RWPE1 (cell line): ENCODE data around the gene MYLK4.

Experiments used
- CTCF ChIA-PET: fragments of 350-600 bp; sonication (Branson Sonifier 250); formaldehyde crosslinking; extraction: SDS; loops from one replicate; lab custom pipeline; 2021; lab: Yijun Ruan, JAX
- POLR2A ChIA-PET: fragments of 400-600 bp; formaldehyde crosslinking; extraction: SDS; loops from one replicate; lab custom pipeline; 2020; ENCODE audit warnings: antibody characterized with exemption; ENCODE audit not compliant: low non-redundant PET; lab: Yijun Ruan, JAX
- DNase-seq: peaks from one replicate; pipeline ENCODE4 v3.0.0; 2012; ENCODE audit warnings: low spot score
- H3K27ac ChIP-seq: fragments of 450-650 bp; 2 replicates; pipeline ENCODE4 v1.5.1; 2017
- CTCF ChIP-seq: fragments of 450-650 bp; conservative IDR thresholded peaks from 2 replicates; pipeline ENCODE4 v1.5.1; 2017; ENCODE audit warnings: low read depth, mild to moderate bottlenecking

MYLK4 gene

GRCh38 chr6:2748183-2748582 is 2.5 kb downstream of the MYLK4 start:
- no peak for TF ChIP-seq CTCF
- H3K27ac ChIP-seq: no peak overlapping the region
- CTCF ChIA-PET: interaction anchor here (0.6 kb wide), 1 partner anchor 10 kb away, joined by 4 read pairs; no protein-coding TSS in a partner anchor
- POLR2A ChIA-PET: no interaction called here
- DNase-seq: no peak

GRCh38 chr6:2746557-2747061 is 4.1 kb downstream of the MYLK4 start:
- no peak for TF ChIP-seq CTCF
- no peak for DNase-seq
- ChIA-PET POLR2A (no interaction called here), CTCF (interaction anchor here (1.6 kb wide), 1 partner anchor 8 kb away, joined by 5 read pairs; no protein-coding TSS in a partner anchor)
- no peak overlapping the region for H3K27ac ChIP-seq

GRCh38 chr6:2745246-2745645 is 5.5 kb downstream of the MYLK4 start:
- no peak for TF ChIP-seq CTCF
- no peak for DNase-seq
- ChIA-PET POLR2A (no interaction called here), CTCF (no interaction called here)
- H3K27ac ChIP-seq: no peak overlapping the region

- CTCF ChIA-PET: no interaction called here
- POLR2A ChIA-PET: no interaction called here
- DNase-seq: no peak
- H3K27ac ChIP-seq: no peak overlapping the region
- no peak for TF ChIP-seq CTCF
Observed at GRCh38 chr6:2744778-2745177, 5.9 kb downstream of the MYLK4 start.

- peak; percentile 34 for TF ChIP-seq CTCF
- no peak overlapping the region for H3K27ac ChIP-seq
- CTCF ChIA-PET: no interaction called here
- POLR2A ChIA-PET: no interaction called here
- DNase-seq: peak; percentile 23
Observed at GRCh38 chr6:2744209-2744771, 6.4 kb downstream of the MYLK4 start.

- DNase-seq: no peak
- H3K27ac ChIP-seq: no peak overlapping the region
- POLR2A ChIA-PET: no interaction called here
- no peak for TF ChIP-seq CTCF
- CTCF ChIA-PET: interaction anchor here (0.7 kb wide), 1 partner anchor 168 kb away, joined by 4 read pairs; no protein-coding TSS in a partner anchor
Observed at GRCh38 chr6:2743280-2744208, 7.2 kb downstream of the MYLK4 start.
